ENCODE results near the gene ALLC.
"Not testable (repeated sequence)": the region's sequence is repeated elsewhere in the genome, so short reads cannot be mapped to it uniquely, and the experiment has no call there.

The ALLC gene

DNA sequence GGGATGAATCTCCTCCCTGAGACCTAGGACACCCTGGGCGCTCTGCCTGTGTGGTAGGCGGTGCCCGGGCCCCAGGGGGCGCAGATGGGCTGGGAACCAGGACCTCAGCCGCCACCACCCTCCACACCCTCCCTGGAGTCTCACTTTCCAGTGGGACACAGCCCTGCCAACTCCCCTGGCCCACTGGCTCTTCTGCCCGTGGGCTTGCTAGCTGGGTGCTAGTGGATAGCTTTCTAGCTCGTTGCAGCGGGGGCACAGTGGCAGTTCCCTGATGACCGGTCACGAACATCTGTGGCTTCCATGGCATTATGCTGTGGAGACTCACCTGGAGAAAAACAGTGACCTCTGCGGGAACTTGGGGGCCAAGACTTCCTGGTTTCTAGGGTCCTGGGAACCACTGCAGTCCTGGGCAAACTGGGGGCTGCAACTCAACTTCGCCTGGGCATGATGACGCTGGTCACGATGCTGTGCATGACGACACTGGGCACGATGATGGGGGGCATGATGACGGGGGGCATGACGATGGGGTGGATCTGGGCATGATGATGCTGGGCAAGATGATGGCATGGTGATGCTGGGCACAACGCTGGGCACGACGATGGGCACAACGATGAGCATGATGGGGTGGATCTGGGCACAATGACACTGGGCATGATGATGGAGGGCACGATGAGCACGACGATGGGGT lies 31.0 kb upstream of the ALLC start:
- DNase-seq, result no peak

DNA sequence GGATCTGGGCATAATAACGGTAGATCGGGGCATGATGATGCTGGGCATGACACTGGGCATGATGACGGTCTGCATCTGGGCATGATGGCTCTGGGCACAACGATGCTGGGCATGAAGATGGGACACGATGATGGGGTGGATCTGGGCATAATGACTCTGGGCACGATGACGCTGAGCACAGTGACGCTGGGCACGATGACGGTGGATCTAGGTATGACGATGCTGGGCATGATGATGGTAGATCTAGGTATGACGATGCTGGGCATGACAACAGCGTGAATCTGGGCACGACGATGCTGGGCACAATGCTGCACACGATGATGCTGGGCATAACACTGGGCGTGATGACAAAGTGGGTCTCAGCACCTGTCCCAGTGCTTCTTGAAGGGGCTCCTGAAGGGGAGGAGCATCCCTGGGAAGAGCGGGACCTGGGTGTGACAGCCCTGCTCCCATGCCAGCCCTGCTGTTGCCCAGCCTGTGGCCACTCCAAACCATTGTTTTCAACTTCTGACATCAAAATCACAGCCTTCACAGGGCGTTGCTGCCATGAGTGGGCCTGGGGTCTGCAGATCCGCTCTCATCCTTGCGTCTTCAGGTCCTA lies 30.4 kb upstream of the ALLC start:
- no peak for DNase-seq

- no peak for DNase-seq
These were observed 29.7 kb upstream of the ALLC start for GRCh38 chr2:3628241-3628679.

DNA sequence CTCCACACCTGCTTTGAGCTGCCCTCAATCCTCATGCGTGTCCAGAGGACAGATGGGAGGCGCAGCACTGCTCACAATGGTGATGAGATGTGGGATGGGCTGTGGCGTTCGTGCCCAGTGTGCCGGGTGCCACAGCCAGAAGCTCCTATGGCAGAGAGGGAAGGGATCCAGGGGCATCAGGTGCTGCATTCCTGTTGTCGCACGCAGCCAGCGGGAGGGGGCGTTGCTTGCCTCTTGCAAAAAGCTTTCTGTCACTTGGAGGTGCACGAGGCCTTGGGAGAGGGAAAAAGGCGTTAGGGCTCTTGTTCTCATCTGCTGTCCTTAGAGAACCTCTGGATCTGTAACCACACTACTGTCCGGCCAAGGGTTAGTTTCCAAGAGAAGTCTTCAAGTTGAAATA lies 29.2 kb upstream of the ALLC start:
- peak; percentile 95 for DNase-seq

GRCh38 chr2:3630631-3631030 lies 27.4 kb upstream of the ALLC start:
- no peak for DNase-seq

DNA sequence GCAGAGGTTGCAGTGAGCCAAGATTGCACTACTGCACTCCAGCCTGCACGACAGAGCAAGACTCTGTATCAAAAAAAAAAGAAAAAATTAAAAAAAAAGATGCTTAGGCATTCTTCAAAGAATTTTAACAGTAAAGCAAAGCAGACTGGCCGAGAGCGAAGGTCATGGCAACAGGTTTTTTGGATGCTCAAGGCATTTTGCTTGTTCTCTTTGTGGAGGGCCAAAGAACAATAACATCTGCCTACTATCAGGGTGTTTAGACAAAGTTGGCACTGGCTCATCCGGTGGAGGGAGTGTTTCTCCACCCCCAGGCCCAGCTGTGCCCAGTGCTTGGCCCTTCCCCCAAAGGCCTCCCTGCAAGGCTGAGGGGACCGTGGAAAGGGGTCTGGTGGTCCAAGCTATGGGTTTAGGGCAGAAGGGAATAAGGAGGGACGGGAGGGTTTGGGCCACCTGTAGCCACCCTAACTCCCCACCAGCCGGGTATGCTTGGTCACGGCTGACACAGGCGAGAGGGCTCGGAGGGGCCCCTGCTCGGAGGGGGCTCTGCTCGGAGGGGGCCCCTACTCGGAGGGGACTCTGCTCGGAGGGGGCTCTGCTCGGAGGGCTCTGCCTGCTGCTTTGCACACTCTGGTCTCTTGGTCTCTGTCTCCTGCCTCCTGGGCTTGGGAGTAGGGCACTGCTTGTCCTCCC lies 26.7 kb upstream of the ALLC start:
- DNase-seq, result no peak

GRCh38 chr2:3631851-3632659 lies 25.9 kb upstream of the ALLC start:
- DNase-seq, result no peak

GRCh38 chr2:3633089-3633981 lies 24.7 kb upstream of the ALLC start:
- peak; percentile 99 for DNase-seq

GRCh38 chr2:3633982-3634595 lies 23.9 kb upstream of the ALLC start:
- peak; percentile 57 for DNase-seq

DNA sequence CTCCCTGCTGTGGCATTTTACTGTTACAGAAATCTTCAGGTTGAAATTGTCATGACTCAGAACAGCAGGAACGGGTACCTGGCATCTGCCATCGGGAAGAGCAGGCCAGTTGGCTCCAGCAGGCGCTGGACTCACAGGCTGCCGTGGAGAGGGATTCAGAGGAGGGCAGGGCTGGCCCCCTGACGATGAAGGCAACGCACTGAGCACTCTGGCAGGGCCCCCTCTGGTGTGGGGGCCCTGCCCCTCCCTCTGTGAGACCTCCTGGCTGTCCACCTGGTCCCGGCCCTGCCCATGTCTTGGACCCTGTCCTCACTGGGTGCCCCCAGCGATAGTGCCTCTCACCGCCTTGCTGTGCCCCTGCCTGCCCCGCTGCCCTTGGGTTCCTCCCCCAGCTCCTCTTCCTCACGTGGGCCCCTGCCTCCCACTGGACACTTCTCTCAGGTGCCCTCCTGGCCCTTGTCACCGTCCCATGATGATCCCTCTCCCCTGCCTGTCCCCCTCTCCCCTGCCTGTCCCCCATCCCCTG lies 23.3 kb upstream of the ALLC start:
- no peak for DNase-seq

- DNase-seq, result peak; percentile 22
These were observed 22.6 kb upstream of the ALLC start for GRCh38 chr2:3635171-3635974.

DNA sequence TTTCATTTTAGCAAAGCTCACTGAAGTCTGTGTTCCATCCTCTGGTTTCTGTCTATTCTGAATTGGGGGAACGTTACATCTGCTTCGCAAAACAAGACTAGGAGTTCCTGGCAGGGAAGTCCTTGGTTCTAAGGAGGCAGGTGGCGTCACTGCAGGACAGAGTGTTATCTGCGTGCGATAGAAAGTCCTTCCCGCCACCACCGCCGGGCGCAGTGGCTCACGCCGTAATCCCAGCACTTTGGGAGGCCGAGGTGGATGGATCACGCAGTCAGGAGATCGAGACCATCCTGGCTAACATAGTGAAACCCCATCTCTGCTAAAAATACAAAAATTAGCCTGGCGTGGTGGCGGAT lies 22.0 kb upstream of the ALLC start:
- not testable (repeated sequence) for DNase-seq

DNA sequence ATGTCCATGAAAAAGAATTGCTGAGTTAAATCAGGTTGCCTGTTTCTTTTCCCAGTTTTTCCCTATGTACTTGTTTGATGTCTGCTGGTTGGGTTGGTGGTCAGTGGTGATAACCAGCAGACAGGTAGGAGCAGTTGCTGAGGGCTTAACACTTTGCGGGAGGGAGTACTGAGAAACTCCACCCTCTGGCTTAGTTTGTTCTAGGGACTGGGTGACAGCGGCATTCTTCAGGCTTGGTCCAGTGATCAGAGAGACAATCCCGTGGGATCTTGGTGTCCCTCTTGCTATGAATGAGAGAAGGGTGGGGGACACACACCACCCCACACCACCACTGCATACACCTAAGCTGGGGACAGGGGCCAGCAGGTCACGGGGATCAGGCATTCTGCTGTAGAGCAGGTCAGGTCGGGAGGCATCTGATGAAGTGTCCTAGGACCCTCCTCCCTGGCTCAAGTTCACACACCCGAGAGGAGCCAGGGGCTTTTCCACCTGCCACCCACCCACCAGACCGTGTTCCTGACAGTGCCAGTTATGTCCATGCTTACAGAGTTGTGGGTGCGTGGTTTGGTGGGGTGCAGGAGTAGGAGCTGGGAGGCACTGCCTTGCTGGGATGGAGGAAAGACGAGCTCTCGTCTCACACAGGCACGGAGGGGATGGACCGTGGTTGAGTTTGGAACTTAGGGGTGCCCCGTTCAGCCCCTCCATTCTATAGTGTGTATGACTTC lies 21.3 kb upstream of the ALLC start:
- DNase-seq, result no peak

- no peak for DNase-seq
These were observed 20.7 kb upstream of the ALLC start for GRCh38 chr2:3637311-3637675.

DNA sequence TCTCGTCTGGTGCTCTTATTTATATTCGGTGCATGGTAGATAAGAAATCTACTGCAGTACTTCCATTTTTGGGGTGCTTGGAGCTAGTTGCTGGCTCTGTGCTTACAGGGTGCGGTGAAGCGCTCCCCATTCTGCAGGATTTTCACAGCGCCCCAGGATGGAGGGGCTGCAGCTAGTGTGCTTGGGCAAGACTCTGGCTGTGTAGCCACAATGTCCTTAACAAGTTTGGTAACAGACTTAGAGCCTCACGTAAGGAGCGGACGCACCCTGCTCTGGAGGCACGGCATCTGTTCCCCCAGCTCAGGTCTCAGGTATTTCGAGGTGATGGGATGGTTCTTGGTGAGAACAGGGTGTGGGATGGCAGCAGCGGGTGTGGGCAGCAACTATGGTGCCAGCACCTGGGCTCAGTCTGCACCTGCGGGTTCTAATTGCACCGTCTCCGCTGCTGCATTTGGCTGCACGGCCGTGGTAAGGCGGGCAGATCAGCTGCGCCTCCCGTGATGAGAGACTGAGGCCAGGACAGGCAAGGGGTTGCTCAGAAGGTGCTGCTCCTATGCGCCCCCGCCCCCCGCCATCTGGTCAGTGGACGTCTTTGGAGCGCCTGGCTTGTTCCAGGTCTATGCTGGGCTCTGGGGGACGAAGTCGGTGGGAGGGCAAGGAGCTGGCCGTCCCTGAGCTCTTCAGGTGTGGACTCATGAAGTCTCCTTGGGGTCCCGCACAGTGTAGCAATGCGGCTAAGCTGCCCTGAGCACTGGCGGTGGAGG lies 20.1 kb upstream of the ALLC start:
- no peak for DNase-seq

DNA sequence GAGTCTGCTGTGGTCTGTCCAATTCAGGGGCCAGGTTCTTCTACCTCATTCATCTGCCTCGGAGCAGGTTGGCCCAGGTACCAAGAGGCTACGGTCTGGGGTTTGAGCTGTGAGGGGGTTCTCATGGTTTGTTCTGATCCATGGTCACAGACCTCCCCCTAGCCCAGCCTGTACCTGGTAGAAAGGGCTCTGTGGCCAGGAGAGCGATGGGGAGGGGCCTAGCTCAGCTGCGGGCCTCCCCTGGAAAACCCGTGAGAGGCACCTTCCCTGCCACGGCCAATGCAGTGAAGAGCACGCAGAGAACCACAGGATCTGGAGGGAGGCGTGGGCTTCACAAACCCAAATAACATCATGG lies 19.6 kb upstream of the ALLC start:
- DNase-seq, result no peak

DNA sequence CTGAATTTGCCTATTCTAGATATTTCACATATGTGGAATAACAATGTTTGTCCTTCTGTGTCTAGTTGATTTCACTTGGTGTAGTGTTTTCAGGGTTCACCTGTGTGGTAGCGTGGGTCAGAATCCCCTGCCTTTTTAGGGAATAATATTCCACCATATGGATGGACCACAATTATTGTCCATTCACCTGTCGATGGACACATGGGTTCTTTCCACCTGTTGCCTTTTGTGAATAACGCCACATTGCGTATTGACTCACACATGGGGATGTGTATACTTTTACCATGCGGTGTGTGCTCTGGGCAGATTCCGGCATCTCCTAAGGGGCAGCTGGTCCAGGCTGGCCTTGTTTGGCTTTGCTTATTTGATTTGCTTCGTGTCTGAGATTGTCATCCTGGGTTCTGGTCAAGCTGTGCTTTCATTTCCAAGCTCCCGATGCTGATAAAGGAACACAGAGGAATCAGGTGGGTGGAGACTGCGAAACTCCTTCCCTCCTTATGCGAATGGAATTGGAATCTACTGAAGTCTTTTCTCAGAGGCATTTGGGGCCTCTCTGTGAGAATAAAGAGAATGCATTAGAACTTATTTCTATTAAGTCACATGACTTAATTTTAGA lies 18.9 kb upstream of the ALLC start:
- no peak for DNase-seq

DNA sequence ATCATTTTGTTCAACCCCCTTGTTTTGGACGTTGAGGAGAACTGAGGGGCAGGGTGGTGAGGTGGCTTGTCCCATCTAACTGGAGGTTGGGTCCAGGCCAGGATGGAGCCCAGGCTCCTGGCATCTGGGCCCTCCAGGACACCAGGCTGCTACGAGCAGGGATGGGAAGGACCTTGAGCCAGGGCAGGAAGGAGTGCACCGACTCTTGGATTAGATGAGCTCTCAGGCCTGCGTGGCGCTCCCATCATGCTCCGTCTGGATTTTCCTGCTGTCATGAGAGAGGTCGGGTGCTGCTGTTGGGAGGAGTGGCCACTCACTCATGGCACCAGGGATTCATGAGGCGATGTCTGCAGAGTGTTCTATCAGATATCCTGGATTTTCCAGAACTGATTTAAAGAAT lies 18.3 kb upstream of the ALLC start:
- DNase-seq, result no peak

GRCh38 chr2:3641181-3641580 lies 16.8 kb upstream of the ALLC start:
- no peak for DNase-seq
